Myocyte (in vitro differentiated cells): ENCODE data around the gene PPP1R7. TPM values are rescaled to one million over a fixed set of nuclear protein-coding genes. Genes with fewer than 3 reads are reported as not detected.

Experiments used
- DNase-seq: peaks from one replicate; pipeline ENCODE4 v3.0.0-alpha.2; 2012; ENCODE audit warnings: low read depth
- total RNA-seq: library from RNA; depleted of rRNA; stranded (reverse); fragments of >200 nt; gene quantifications from 2 replicates; pipeline ENCODE4 v1.2.3, GENCODE V29; 2014

The PPP1R7 gene
- total RNA-seq, 1 donor from 2014 or later, result 86.1 TPM

- DNase-seq, result no peak
Measured at GRCh38 chr2:241211276-241211675, 61.0 kb downstream of the PPP1R7 start.

GRCh38 chr2:241213041-241213440 is 62.8 kb downstream of the PPP1R7 start:
- peak; percentile 88 for DNase-seq

DNA sequence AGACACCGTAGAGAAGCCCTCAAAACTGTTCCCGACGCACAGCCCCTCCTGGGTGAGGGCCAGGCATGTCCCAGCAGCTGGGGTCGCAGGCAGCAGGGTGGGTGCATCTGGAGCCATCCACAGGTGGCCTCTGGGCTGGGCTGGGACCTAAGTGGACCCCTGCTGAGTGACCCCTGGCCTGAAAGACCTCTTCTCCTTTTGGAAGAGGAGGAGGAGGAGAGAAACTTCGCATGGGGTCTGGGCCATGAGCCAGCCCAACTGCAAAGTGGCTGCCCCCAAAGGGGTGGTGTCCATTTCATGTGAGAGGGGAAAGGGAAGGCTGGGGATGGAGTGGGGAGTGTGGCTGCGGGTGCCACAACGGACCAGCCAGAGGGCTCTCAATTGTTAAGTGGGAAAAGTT is 63.3 kb downstream of the PPP1R7 start:
- DNase-seq, result no peak

DNA sequence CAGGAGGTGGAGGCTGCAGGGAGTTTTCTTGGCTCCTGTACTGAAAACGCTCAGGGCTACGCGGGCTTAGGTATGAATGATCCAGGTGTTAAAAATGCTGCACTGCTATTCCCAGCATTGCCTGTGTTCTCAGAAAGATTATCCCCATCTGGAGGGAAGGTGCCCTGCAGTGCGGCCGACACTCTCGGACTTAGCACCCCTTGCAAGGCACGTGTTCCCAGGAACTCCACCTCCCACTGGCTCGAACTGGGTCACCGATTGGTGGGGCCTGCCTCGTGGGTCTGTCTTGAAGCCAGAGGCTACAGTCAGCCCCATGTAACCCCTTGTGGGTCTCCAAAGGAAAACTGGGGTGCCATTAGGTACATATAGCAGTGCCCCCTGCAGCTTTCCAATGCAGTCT is 63.9 kb downstream of the PPP1R7 start:
- DNase-seq, result no peak

DNA sequence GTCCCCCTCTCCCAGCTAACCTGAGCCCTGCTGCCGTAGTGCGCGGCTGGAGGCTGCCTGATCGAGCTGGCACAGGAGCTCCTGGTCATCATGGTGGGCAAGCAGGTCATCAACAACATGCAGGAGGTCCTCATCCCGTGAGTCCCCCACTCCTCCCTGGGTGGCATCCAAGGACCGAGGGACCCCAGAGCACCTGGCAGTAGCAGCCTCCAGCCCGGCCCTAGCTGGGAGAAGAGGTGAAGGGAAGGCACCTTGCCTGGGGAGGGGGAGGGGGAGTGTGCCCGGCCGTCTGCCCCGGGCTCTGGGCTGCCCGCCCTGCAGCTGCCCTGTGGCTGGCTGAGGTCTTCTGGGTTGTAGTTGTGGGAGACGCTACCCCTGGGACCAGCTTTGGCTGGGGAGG is 64.5 kb downstream of the PPP1R7 start:
- peak; percentile 11 for DNase-seq

- DNase-seq, result peak; percentile 68
Measured at GRCh38 chr2:241215421-241215820, 65.2 kb downstream of the PPP1R7 start.

DNA sequence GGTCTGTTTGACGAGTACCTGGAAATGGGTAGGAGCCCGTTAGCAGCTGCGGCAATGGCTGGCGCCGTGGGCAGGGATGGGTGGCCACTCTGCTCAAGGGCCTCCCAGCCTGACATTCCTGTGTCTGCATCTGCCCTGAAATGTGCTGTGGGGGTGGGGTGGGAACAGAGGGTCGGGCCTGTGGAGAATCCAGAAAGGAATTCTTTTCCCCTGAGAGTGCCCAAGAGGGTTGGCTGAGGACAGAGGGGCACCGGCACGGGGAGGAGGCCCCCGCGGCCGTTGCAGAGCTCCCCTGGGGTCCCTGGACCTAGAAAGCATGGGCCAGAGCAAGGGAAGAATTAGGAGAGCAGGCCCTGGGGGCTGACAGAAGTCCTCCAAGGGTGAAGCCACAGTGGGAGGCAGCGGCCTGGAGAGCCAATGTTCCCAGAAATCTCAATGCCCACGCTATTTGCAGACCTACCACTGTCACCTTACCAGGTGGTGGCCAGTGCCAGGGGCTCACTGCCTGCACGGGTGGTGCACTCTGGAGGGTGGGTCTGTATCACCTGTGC is 66.0 kb downstream of the PPP1R7 start:
- DNase-seq, result peak; percentile 30

DNA sequence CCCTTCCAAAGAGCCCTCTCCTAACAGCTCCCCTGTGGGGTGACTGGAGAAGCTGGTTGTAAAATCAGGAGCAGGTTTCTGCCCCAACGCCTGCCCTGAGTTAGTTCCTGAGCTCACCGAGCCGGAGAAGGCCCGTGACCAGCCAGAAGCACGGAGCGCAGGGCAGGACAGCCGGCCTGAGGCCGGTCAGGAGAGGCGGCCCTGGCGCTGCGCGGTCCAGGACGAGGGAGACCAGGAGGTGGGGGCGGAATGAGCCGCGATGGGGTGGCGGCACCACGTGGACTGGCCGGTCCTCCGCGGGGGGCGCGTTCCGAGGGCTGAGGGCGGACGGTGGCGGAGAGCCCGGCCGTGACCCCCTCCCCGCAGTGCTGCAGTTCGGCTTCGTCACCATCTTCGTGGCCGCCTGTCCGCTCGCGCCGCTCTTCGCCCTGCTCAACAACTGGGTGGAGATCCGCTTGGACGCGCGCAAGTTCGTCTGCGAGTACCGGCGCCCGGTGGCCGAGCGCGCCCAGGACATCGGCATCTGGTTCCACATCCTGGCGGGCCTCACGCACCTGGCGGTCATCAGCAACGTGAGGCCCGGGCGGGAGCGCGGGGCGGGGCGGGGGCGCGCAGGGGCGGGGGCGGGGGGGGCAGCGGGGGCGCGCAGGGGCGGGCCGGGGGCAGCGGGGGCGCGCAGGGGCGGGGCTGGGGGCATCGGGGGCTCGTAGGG is 67.2 kb downstream of the PPP1R7 start:
- DNase-seq, result peak; percentile 57

- DNase-seq, result no peak
Measured at GRCh38 chr2:241218131-241219029, 68.1 kb downstream of the PPP1R7 start.

DNA sequence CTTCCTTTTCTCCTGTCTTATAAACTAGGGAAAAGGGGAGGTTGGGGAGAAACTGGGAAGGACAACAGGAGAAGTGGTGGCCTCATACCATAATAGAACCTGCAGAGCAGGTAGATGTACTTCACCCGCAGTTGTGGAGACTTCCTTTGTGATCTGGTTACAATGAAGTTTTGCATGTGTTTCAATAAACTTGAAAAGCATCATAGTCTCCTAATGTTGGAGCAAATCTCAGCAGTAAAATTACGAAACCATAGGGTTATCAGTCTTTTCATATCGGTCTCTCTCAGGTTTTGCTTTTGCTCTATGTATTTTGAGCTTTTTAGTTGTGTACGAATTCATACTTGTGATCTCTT is 68.7 kb downstream of the PPP1R7 start:
- DNase-seq, result no peak

DNA sequence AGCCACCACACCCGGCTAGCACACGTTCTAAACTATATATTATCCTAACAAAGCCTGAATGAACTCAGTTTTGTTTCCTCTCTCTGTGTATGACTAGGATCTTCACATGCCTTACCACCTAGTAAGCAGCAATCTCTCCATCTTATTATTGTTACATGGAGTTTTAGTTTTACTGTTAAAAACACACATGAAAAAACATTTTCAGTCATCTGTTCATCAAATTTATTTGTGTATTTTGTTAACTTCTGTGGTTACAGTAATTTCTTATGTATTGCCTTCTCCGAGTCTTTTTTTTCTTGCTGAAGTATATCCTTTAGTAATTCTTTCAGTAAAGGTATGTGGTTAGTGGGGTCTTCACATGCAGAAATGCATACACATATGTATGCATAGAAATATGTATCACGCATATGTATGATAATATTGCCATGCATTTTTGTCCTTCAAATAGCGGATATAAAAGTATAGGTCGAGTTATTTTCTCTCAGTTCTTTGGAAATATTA is 69.6 kb downstream of the PPP1R7 start:
- DNase-seq, result no peak

- no peak for DNase-seq
Measured at GRCh38 chr2:241223211-241224017, 73.1 kb downstream of the PPP1R7 start.

DNA sequence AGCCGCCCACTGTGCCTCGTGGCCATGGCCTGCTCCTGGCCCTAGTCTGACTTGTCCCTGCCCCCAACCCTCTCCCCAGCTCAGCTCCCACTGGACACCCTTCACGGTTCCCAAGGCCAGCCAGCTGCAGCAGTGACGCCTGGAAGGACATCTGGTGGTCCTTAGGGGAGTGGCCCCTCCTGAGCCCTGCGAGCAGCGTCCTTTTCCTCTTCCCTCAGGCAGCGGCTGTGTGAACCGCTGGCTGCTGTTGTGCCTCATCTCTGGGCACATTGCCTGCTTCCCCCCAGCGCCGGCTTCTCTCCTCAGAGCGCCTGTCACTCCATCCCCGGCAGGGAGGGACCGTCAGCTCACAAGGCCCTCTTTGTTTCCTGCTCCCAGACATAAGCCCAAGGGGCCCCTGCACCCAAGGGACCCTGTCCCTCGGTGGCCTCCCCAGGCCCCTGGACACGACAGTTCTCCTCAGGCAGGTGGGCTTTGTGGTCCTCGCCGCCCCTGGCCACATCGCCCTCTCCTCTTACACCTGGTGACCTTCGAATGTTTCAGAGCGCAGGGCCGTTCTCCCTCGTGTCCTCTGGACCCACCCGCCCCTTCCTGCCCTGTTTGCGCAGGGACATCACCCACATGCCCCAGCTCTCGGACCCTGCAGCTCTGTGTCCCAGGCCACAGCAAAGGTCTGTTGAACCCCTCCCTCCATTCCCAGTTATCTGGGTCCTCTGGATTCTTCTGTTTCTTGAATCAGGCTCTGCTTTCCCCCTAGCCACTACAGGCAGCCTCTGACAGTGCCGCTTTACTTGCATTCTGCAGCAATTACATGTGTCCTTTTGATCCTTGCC is 74.0 kb downstream of the PPP1R7 start:
- DNase-seq, result no peak

GRCh38 chr2:241224851-241225438 is 74.7 kb downstream of the PPP1R7 start:
- DNase-seq, result no peak

- DNase-seq, result no peak
Measured at GRCh38 chr2:241225545-241225944, 75.3 kb downstream of the PPP1R7 start.

- DNase-seq, result no peak
Measured at GRCh38 chr2:241225983-241226382, 75.7 kb downstream of the PPP1R7 start.

DNA sequence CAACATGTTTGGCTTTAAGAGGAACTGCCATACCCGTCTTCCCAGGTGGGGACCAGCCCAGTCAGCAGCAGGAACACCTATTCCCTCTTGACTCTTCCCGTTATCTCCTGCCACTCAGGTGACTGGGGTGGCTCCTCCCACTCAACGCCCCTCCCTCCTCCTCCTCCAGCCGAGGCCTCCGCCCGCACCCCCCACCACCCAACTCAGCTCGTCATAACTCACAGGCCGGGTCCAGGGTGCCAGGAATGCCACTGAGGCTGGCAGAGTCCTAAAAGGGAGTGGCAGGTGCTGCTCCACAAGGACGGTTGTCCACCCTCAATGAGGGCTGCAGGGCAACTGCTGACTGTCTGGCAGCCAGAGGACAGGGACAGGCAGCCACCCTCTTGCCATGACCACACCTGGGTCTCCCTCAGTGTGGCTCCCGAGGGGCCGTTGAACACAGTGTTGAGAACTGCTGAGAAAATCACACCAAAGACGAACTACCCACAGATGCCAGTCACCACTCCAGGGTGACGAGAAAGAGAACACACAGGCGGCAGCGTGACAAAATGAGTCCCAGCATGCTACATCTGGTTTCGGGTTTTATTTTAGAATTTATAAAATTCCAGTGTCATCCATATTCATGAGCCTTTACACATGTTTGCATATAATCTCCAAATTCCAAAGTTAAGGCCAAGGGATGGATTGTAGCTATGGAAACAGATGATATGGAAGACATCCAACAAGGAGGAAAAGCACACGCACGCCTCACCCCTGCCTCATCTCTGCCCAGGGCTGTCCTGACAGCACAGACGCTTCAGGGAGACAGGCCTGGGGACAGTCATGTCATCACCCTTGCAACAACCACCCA is 76.7 kb downstream of the PPP1R7 start:
- DNase-seq, result no peak

GRCh38 chr2:241227594-241227993 is 77.3 kb downstream of the PPP1R7 start:
- DNase-seq, result no peak
